ENCODE measurements around the gene ABCF1. TPM values are rescaled to one million over a fixed set of nuclear protein-coding genes. Genes with fewer than 3 reads are reported as not detected.
A peak's percentile ranks its signal among the peaks of the same experiment; 100 is the strongest.

ABCF1 gene
- total and polyA plus RNA-seq, 9 of the 15 experiments (the other 6 are each of a cell fraction or from before 2014, with no cell fraction given) = 41.6 to 193 (median 102) TPM

GRCh38 chr6:30617565-30618269 lies 46.5 kb downstream of the ABCF1 start, which contains the start of gene MRPS18B (continued):
- no peak for TF ChIP-seq ZNF395 (CRISPR knock-in tag; IDR thresholded peaks at IDR 0.05)
- TF ChIP-seq PYGO2 (tag; IDR thresholded peaks at IDR 0.05) = no peak
- TF ChIP-seq ZNF668 (CRISPR knock-in tag; IDR thresholded peaks at IDR 0.05) = 0 out of 2 replicates have a peak, but pooled peaks have one; percentile 12
- TF ChIP-seq ZNF449 (CRISPR knock-in tag; IDR thresholded peaks at IDR 0.05) = no peak
- TF ChIP-seq MNT (conservative IDR thresholded peaks at IDR 0.05) = peak; percentile 98 to 99
- peak; percentile 94 for TF ChIP-seq BRD9 (IDR thresholded peaks at IDR 0.05; ENCODE audit: low read depth, partially characterized antibody)
- peak; percentile 57; the same call in 1 of the 2 replicates for TF ChIP-seq MGA (IDR thresholded peaks at IDR 0.05)
- TF ChIP-seq SIX5 (IDR thresholded peaks at IDR 0.05; ENCODE audit: borderline replicate concordance in 1 of 2, insufficient read depth in 1 of 2, low read depth in 1 of 2, low read length in 2 of 2) = no peak
- peak in 1 of 2 experiments; percentile 62 for TF ChIP-seq MAZ (CRISPR knock-in tag; conservative IDR thresholded peaks at IDR 0.05 in 1 of 2, IDR thresholded peaks at IDR 0.05 in 1 of 2)

Measured in K562 (cell line).